NCI-H446 (cell line): ENCODE results near the gene ABAT.
"Not testable (repeated sequence)": the region's sequence is repeated elsewhere in the genome, so short reads cannot be mapped to it uniquely, and the experiment has no call there.

Experiments used
- DNase-seq, 2 experiments: peaks; one replicate each; lab custom pipeline; 2025; lab: John Stamatoyannopoulos, UW

Gene ABAT

DNA sequence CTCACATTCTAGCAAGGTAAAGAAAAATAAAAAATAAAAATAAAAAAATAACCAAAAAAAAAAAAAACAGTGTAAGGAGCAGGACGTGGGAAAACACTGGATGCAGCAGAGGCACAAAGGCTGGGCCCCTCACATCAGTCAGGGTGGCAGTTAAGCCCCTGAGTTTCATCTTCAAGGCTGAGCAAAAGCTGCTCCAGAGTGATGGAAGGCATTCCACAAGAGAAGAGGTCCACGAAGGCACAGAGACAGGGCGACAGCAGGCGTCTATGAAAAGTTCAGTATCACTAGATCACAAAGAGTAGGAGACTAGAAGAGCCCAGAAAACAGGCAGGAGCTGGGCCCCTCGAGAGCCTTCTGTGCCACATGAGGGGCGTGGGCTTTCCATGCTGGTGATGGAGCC is 111.0 kb downstream of the ABAT start:
- DNase-seq, result no peak

DNA sequence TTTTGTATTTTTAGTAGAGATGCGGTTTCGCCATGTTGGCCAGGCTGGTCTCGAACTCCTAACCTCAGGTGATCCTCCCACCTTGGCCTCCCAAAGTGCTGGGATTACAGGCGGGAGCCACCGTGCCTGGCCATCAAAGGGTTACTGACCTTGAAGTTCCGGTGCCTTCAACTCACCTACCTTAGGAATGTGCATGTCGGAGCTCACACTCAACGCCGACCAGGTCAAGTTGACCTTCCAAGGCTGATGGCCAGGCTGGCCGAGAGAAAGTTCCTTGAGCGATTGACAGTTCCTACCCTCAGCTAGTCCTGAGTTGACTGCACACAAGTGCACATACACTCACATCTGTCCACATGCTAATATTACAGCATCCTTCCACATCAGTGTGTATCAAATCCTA is 111.9 kb downstream of the ABAT start:
- not testable (repeated sequence) for DNase-seq

DNA sequence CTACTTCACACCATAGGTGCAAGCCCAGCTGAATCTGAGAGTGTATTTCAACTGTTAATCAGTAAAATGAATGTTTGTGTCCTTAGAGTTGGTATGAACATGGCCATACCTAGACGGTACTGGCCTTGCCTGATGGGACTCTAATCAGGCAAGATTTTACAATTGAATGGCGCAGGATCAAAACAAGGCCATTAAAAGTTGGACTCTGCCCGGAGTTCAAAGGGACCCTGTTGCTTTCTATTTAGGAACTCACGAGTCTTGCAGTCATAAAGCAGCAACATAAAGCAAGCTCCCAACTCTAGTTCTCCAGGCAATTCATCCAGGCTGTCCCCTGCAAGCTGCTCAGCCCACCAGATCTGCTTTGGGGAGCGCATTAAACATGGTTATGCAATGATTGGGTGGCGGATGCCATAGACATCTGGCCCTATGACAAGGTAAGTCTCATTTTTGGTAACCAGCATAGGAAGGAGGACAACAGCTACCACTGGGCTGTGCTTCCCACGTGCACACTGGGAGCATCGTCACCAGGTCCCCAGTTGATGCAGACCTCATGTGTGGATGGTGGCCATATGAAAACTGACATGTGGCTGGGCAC is 114.3 kb downstream of the ABAT start:
- DNase-seq, result no peak

DNA sequence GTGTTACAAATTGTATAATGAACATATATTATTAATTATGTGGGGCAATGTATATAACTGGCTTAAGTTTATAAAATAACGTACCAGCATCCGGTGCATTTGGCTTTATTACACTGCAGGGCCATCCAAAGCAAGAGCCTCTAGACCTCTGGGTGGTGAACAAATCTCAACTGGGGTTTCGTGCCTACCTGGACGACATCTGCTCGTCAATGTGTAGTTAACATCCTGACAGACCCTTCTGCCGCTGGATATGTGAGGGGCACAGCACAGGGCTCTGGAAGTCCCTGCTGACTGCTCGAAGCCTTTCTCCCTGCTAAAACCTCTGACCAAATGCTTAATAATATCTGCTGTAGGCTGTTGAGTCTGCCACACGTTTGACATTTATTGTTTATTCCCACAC is 120.7 kb downstream of the ABAT start:
- no peak for DNase-seq

DNA sequence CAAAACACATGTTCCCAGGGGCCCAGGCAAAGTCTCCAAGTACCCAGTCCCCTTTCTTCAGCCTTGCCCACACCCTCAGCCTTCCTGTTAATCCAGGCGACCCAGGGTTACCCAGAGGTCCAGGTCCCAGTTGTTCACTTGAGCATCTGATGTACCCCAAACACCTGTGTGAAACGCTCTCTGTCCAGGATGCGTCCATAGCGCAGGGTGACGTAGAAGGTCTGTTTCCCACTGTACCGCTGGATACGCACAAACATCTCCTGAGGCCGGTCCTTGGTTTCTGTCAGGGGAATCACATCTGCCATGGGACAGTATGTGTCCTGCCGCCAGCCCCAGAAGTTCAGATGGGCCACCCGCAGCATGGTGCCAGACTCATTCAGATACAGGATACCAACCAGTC is 121.4 kb downstream of the ABAT start:
- DNase-seq, result no peak

DNA sequence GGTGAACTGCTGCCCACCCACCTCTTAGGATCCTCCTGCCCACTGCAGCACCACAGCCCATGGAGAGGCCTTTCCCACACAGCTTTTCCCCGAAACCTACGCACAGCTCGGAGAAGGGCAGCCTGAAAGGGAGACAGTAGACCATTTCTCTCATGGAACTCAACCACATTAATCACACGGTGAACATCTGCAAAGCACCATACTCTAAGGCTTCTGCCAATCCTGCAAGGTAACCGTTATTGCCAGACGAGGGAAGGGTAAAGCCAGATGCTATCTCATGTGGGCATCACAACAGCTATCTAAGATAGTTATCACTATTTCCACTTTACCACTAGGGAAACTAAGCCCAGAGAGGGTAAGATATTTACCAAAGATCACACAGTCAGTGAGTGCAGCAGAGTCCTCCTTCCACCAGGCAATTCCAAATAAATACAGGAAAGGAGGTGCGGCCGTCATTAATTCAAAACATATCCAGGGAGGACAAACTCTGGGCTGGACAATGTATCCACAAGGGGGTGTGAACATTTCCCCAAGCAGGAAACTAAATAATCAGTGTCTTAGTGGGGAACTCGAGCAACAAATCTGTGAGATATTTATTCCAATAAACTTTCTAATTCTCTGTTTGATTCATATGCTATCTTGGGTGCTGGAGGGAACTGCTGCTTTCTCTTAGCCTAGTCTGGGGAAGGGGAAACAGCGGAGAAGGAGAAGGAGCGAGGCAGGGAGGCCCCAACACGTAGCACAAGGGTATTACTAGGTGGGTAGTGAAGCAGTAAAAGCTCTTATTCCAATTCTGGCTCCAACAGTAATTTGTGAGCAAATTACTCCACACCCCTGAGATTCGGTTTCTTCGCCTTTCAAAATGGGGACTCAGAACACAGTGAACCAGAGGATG is 122.3 kb downstream of the ABAT start:
- no peak for DNase-seq

DNA sequence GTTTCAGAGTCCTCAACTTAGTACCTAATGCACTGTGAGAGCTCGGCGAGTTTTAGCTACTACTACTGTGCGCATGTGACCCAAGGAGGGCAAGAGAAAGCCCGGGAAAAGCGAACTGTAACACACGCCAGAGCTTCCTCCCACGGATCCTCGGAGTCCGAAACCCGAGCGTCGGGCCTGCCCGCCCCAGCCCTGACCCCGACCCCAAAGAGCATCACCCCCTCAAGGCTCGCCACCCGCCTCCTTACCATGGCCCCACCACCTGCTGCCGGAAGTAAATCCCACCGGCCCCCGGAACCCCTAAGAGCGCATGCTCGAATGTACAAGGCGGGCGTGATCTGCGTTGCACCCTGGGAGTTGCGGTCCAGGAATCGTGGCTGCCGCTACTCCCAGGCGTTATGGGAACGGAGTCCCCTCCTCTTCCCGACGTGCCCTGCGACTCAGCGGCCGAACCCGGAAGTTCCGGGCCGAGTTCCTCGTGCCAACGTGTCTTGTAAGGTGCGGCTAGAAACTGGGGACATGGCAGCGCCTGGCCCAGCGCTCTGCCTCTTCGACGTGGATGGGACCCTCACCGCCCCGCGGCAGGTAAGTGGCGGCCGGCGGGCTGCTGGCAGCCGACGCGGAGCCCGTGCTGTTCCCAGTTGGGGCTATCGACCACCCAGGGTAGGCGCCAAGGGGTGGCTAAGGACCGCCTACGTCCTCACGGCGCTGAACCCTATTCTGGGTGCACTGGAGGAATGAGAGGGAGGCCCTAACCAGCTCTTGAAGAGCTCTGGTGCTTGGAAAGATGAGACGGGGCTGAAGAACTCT is 123.2 kb downstream of the ABAT start, which contains the start of the genes PMM2 and TMEM186:
Gene PMM2, plus strand, starts transcription at position 476 of the 810 bp plus-strand sequence. Its CDS starts 44 bp downstream, at position 520.
Gene TMEM186, minus strand, starts transcription at position 276 of the 810 bp plus-strand sequence. Its CDS starts 25 bp downstream, at position 251.
- DNase-seq, result peak; percentile 92 to 96

DNA sequence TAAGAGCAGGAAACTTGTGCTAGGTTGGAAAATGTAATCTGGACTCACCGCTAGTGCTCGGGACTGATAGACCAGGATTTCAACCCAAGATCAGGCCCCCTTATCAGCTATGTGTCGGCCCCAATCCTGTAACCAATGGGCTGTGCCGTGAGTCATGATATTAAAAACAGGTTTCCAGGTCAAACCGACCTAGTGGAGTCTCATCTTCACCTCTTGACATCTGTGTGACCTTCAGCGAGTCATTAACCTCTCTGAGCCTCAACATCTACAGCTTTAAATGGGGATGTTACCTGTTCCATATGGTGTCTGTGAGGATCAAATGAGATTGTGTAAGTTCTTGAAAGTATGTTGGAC is 123.7 kb downstream of the ABAT start:
- no peak for DNase-seq

DNA sequence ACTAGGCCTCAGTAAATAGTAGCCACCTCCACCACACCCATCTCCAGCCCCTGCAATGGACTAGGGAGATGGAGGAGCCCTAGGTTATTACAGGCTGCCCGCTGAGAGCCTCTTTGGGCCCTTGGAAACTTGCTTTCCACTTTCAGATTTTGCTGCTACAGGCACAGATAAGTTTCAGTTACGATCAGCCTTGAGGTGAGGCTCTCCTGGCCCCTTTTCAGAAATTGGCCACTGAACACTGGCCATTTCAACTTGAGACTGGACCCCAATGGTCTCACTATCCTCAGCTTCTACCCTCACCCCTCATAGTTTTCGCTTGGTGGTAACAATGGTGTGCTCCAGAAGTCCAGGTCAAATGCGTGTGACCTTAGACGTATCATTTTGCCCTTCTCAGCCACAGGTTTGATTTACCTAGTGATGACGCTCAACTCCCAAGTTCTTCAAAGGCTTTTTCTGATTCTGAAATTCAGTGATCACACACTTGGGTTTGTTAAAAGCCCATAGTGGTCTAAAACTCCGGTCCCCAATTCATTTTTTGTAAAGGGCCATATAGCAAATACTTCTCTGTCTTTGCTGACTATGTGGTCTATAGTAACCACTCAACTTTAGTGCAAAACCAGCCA is 124.2 kb downstream of the ABAT start:
- no peak for DNase-seq

DNA sequence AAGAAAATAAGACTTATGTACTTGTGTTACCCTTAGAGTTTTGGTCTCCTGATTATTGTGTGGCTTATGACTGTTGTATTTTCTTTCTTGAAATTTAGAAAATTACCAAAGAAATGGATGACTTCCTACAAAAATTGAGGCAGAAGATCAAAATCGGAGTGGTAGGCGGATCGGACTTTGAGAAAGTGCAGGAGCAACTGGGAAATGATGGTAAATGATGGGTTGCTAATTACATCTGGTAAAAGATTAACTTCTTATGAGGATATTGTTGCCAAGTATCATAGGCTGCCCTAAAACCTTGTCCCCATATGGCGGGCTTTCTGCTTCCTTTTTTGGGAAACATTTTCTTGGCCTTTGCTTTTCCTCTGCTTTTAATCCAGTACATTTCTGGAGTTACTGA is 127.3 kb downstream of the ABAT start:
- DNase-seq, result no peak

DNA sequence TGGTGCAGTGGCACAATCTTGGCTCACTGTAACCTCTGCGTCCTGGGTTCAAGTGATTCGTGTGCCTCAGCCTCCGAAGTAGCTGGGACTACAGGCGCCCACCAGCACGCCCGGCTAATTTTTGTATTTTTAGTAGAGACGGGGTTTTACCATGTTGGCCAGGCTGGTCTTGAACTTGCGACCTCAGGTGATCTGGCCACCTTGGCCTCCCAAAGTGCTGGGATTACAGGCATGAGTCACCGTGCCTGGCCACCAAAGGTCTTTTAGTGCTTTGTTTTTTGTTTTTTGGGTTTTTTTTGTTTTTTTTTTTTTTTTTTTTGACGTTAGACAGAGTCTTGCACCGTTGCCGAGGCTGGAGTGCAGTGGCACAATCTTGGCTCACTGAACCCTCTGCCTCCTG is 129.3 kb downstream of the ABAT start:
- DNase-seq, result not testable (repeated sequence)

DNA sequence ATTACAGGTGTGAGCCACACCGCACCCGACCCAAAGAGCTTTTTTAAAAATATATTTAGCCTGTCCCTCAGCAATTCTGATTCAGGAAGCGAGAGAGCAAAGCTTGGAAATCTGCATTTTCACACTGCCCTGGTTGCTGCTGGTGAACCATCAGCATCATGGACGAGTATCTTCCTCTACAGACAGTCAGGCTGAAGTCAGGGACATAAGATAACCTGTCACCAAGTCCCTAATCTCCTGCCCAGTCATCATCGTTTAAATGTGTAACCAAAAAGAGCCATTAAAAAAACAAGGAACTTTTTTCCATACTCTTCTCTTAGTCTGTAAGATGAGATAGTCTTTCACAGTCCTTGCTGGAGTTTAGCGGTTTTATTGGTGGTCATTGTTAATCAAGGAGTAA is 129.9 kb downstream of the ABAT start:
- DNase-seq, result no peak

DNA sequence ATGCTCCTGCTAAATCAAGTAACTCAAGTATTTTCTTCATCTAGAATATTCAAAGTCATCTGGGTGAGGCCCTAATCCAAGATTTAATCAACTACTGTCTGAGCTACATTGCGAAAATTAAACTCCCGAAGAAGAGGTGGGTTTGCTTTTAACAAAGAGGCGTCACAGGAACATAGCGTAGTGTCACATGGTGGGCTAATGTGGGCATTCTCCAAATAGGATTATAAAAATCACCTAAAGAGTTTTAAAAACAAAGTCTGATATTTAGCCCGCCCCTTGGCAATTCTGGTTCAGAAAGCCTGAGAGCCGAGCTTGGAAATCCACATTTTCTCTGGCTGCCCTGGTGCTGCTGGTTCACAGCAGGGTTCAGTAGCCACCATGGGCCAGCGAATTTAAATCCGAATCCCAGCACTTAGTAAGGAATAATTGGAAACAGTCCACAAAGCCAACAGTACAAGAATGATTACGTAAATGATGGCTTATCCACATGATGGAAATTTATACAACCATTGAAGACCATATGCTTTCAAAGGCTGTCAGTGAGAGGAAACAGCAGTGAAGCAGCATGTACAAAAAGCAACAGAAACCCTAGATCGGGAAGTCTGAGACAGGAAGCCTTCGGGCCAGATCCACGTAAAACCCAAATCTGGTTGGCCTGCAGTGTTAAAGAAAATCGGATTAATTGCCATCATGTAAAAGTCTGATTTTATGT is 132.0 kb downstream of the ABAT start:
- no peak for DNase-seq

DNA sequence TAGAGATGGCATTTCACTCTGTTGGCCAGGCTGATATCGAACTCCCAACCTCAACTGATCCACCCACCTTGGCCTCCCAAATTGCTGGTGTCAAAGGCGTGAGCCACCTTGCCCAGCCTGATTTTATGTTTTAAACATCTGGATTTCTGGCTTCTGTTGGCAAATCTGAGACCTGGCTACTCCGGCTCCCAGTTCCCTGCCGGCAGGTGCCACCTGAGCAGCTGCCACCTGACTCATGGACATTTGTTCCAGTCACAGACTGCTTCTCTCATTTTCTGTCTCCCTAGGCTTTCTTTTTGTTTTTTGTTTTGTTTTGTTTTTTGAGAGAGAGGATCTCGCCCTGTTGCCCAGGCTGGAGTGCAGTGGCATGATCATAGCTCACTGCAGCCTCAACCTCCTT is 132.8 kb downstream of the ABAT start:
- DNase-seq, result no peak

DNA sequence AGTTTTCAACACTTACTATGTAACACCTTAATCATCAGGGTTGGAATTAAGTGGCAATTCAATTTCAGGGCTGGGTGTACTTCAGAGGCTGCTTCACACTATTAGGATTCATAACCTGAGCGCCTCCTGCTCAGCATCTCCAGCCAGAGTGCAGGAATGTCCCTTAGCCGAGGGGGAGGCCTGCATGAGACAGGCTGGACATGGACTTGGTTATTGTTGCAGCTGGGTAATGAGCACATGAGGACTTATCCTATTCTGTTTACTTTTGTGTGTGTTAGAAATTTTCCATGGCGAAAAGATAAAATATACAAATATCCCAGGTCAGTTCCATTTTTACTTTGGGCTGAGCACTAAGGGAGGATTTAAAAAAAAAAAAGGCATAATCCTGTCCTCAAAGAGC is 133.6 kb downstream of the ABAT start:
- DNase-seq, result no peak

DNA sequence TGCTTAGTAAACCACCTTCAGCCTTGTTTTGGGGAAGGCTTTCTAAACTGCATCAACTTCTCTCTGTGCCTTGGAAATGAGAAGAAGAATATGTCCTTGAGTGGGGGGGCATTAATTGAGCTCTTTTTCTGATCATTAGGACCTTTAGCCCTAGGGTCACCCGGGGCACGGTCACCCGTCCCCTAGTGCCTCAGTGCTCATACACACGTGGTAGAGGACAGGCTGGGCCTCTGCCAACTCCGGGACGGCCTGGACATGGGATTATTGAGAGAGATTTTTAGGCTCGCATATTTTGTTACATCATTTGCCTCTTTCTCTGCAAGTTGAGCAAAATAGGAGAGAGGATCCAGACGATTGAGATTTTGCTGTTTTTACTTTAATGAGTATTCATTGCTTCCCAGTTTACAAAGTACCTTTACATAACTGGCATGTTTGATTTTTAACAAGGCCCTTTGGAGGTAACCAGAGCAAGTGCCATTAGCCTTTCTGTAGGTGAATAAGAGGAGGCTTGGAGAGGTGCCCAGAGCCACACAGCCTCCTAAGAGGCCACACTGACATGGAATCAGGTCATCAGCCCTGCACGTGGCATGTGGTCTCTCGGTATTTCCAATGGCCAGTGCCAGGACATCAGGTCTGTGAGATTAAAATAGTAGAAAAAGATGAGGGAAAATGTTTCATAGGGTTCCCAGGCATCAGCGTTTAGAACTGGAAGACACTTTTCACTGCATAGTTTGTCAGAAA is 134.4 kb downstream of the ABAT start:
- no peak for DNase-seq

DNA sequence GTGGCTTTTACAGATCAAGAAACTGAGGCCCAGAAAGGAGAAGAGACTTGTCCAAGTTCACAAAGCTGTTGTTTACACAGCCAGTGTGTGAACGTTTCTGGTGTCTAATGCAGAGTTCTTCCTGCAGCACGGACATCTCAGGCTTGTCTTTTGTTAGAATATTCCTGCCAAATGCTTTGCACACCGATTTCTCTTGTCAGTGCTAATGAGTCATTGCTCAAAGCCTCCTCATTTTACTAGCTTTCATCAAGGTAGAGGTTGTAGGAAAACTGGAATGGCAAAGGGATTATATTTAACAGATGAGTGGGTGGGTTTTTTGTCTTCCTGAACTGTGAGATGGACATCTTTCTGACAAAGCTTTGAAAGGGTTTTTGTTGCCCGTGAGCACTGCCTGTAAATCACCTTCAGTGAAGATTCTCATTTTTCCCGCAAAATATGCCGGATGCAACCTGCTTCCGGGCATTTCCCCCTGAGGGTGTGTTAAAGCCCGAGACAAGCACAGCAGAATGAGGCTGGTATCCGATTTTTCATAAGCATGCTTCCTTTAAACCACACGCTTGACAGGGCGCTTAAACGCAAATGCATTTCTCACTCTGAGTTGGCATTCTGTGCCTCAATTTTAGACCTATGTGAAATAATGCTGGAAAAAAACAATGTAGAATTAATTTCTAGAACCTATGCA is 137.9 kb downstream of the ABAT start:
- DNase-seq, result no peak

DNA sequence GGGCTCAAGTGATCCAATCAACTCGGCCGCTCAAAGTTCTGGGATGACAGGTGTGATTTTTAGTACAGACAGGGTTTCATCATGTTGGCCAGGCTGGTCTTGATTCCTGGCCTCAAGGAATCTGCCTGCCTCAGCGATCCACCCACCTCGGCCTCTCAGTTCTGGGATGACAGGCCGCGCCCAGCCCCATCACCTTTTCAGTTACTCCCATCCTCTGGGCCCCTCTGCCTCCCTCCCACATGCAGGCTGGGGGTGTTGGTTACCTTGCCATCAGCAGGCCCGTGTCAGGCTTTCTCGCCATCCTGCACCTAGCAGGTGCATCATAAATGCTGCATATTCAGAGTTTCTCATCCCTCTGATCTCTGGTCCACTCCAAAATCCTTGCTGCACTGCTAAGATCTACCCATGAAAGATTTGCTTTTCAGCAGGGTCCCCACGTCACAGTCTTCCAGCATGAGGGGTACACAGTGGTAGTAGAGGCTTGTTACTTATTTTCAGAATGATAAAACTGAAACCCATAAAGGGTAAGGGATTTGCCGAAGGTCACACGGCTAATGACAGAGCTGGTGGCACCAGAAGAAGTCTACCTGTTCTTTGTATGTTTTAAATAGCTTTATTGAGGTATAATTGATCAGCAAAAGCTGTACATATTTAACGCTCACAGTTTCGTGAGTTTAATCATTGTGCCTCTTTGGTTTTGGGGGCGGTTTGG is 139.8 kb downstream of the ABAT start:
- no peak for DNase-seq

DNA sequence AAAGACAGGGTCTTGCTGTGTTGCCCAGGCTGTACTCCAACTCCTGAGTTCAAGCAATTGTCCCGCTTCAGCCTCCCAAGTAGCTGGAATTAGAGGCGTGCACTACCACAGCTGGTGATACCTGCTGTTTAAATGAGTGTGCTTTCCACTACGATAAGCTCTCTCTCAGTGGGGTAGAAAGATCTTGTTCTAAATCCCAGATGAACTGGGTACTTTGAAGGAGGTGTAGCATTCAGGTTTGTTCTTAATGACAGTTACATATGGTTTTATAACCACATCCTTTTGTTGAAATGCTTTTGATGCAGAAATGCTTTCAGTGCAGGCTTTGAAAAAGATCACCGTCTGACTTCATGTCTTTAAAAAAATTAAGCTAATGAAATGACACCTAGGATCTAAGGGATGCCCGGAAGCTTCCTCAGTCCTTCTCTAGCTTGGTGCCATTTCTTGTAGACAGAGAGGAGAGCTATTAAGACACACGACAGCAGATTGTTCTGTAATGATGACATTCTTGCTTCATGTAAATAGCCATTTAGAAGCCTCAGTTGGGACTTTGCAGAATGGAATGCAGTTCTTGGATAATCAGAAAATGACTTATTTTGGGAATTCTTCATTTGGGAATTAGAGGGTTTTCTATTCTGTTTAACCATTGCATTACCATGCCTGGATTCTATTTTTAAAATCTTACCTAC is 142.7 kb downstream of the ABAT start:
- DNase-seq, result no peak
